AG08395 (cell line): ENCODE measurements around the gene COMMD1.
"Not testable (repeated sequence)": the region's sequence is repeated elsewhere in the genome, so short reads cannot be mapped to it uniquely, and the experiment has no call there.

Experiments
- DNase-seq: peaks from one replicate; pipeline ENCODE4 v3.0.0; 2012; ENCODE audit warnings: mixed read lengths, low spot score

The COMMD1 gene

DNA sequence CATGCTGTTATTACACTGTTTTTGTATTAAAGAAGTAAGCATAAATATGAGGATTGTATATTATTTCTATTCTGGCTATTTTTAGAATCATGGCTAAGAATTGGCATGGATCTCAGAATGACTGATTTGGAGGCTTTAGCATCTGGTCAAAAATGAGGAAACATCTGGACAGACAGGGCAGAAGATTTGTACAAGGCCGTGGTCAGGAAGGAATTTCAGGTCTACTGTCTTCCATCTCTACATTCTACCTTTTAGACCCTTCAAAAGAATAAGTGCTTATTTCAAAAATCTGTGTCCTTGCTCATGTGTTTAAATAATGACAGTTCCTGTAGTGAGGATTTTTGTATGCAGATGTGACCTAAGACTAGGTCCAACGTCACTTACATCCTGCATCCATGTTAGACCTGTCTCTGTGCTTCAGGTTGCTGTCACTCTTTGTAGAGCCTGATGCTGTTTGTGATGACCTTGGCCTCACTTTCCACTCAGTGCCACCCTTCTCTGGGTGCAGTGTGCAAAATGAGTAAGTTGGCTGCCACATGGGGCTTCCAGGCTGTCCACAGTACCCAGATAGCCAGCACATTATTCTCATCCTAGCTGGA is 235.8 kb downstream of the COMMD1 start:
- DNase-seq, result no peak

DNA sequence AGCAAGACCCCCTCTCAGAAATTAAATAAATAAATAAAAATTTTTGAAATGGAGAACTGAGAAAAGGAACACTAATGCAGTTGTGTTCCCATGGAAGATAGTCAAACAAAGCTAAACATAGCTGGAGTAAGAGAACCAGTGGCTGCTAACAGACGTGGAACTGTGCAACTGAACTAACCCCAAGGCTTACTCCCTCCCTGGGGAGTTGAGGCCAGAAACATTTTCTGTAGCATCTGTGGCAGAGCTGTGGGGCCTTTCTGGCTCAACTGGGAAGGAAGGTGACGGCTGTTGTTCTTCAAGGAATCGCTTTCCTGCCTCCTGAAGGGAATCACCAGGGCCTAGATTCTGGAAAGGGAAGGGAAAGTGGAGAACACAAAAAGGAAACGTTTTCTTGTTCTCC is 236.6 kb downstream of the COMMD1 start:
- no peak for DNase-seq

DNA sequence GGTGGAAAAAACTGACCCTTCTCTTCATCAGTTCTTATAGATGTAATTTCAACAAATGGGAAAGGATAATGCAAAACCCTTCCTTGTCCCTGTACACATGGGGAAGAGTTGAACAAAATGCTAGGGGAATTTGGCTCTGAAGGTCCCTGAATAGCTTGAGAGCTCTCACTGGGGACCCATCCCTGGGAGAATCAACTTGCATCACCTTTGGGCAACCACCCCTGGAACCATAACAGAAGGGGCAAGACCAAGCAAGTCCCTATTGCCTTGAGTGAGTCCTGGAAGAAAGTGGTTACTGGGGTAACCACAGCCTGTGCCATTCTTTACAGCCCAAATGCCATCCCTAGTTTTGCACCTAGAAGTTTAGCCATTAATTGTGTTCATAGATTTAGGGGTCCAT is 238.2 kb downstream of the COMMD1 start:
- no peak for DNase-seq

DNA sequence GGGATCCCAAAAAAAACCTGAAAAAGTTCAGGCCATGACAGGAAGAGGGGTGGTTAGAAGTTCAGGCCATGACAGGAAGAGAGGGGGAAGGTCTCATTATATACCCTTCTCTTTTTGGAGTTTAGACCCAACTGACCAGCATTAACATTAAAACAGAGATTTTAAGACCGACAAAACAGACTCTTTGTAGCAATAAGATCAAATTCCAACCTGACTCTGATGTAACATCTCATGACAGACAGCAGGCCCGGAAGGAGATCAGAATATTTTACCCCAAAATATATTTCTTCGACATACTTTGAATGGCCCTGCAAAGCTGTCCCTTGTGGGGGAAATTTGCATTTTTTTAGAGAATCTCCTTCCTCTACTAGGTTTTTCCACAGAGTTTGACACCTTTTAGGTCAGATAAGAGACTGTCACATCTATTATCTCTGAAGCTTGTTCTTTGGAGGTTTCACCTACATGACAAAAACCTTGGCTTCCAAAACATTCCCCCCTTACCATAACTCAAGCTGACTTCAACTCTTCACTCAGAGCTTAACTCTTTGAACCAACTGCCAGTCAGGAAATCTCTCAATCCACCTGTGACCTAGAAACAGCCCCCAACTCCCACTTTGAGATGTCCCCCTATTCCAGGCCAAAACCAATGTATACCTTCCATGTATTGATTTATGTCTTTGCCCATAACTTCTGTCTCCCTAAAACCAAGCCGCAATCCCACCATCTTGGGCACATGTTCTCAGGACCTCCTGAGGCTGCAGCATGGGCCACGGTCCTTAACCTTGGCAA is 239.4 kb downstream of the COMMD1 start:
- DNase-seq, result no peak

GRCh38 chr2:62145478-62146100 is 240.1 kb downstream of the COMMD1 start:
- no peak for DNase-seq

DNA sequence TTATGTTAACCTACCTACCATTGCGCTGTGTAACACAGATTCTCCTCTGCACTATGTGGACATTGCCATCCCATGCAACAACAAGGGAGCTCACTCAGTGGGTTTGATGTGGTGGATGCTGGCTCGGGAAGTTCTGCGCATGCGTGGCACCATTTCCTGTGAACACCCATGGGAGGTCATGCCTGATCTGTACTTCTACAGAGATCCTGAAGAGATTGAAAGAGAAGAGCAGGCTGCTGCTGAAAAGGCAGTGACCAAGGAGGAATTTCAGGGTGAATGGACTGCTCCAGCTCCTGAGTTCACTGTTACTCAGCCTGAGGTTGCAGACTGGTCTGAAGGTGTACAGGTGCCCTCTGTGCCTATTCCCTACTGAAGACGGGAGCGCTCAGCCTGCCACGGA is 241.3 kb downstream of the COMMD1 start:
- DNase-seq, result not testable (repeated sequence)

GRCh38 chr2:62147610-62148301 is 242.3 kb downstream of the COMMD1 start:
- DNase-seq, result peak; percentile 29

- peak; percentile 86 for DNase-seq
Observed at GRCh38 chr2:62149708-62150107, 244.2 kb downstream of the COMMD1 start.

DNA sequence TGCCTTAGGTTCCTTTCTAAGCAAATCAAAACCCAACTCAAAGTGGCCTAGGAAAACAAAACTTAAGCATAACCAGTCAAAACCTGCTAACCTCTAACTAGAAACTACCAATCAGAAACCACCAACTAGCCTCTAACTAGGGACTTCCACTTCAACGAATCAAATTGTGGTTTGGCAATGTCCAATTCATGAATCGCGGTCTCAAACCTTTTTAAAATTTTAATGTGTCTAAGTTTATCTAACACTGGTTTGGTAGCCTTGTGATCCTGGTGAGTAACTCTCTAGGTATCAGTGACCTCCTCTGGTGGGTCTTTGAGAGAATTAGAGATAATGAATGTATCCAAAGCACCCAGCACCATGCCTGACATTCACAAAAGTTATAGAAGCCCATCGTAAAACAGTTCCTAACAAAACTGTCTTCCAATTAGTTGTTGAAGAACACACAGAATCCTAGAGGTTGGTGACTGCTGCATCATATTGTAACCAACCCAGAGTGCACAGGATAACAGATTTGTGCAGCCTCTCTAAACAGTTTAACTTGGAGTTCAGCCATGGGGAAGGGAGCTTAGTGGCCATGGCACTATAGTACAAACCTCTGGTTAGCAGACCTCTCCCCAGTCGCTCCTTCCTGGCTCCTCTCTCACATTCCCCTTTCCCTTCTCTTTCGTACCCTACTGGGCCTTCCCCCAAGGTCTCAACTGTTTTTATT is 245.3 kb downstream of the COMMD1 start:
- DNase-seq, result no peak

DNA sequence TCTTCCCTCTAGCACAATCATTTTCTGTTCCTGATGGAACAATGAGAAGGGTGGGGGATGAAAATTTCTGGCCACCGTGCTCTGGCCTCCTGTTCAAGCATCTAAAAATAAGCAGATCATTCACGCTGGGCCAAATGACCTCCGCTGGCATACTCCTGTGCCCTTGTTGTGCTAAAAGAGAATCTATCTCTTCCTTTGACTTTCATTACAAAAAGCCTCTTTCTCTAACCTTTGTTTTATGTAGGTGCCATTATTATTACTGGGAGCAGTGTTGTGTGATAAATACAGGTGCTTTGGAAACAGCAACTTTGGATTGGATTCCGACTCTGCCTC is 245.8 kb downstream of the COMMD1 start:
- DNase-seq, result no peak

DNA sequence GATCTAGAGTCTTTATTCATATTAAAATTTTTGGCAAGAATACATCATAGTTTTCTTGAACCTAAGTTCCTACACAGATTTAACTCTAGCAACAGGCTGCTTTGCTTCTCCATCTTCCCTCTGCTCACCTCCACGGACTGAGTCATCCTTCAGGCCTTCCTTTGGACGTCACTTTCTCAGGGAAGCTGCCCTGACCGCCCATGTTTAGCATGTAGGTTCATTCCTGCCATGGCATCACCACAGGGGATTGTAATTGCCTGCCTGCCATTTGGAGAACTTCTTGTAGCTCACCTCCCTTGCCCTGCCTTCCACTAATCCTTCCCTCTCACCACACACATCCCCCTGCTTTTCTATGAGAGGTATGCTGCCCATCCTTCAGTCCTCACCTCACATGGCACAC is 246.5 kb downstream of the COMMD1 start:
- no peak for DNase-seq

DNA sequence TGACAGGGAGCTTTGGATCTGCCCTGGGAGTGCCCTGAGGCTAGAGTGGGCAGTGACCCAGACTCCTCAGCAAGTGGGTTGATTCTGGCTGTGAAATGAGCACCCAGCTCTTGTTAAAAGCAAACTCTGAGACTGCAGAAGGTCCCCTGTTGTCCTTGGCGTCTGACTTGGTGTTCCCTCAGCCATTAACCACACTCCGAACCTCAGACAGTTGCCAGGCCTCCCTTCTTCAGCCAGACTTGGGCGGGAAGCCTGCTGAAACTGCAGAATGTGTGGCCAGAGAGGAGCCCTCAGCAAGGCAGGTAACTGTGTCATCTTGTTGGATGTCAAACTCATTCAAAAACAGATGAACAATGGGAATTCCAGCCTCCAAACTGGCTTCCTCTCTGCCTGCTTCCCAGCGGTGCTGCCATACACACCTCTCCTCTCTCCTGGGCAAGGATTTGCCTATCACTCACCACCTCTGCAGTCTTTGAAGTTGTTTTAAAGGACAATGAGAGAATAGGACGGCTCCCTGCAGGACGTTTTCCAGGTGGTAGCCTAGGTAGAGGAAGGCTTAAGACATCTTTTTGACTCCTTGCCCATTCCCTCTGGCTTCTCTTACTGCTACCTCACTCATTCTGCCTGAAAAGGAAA is 251.5 kb downstream of the COMMD1 start:
- no peak for DNase-seq

DNA sequence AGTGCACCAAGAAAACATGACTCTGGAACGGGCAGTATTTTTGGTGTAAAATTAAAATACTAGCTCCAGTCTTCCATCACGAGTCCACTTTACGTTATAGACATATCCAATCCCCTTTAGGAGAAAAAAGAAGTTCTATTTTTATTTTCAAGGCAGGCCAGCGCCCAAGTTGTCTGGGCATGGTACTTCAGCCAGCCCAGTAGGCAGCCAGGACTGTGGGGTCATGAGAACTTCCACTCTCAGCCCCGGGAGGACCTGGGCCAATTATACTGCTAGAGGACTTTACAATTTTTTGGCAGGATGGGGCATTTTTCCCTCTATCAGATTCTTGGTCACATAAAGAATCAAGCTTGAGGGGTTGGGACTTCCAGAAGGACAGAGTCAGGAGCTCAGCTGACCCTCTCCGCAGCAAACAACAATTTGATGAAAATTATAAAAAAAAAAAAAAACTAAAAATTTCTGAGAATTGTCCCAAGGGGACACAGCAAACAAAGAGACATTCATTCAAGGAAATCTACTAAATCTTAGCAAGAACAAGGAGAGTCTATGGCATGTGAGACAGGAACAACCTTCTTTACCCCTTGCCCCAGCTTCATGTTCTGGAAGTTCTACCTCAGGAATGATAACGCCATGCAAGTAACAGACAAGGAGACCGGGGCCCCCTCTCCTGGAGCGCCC is 253.1 kb downstream of the COMMD1 start:
- no peak for DNase-seq

- not testable (repeated sequence) for DNase-seq
Observed at GRCh38 chr2:62160691-62161090, 255.2 kb downstream of the COMMD1 start.

- DNase-seq, result no peak
Observed at GRCh38 chr2:62163106-62163831, 257.8 kb downstream of the COMMD1 start.

GRCh38 chr2:62163834-62164233 is 258.4 kb downstream of the COMMD1 start:
- DNase-seq, result no peak

GRCh38 chr2:62175728-62176127 is 270.3 kb downstream of the COMMD1 start:
- DNase-seq, result no peak

DNA sequence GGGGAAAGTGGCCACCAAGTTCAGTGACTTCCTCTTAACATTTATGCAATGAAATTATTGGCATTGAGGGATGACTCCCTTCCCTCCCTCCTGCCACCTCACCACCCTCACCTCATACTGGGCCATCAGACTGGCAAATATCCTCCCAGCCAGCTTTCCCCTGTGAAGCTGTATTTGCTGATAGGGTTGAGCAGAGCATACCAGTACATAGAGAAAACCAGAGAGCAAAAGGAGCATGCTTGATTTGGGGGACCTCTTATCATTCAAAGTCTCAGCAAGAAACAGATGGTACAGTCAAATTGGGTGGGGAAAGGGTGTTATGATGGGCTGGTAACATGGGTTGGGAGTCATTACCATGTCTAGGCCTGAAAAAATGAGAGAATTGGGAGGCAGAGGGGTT is 271.3 kb downstream of the COMMD1 start:
- DNase-seq, result no peak

GRCh38 chr2:62177392-62178049 is 272.0 kb downstream of the COMMD1 start:
- no peak for DNase-seq

DNA sequence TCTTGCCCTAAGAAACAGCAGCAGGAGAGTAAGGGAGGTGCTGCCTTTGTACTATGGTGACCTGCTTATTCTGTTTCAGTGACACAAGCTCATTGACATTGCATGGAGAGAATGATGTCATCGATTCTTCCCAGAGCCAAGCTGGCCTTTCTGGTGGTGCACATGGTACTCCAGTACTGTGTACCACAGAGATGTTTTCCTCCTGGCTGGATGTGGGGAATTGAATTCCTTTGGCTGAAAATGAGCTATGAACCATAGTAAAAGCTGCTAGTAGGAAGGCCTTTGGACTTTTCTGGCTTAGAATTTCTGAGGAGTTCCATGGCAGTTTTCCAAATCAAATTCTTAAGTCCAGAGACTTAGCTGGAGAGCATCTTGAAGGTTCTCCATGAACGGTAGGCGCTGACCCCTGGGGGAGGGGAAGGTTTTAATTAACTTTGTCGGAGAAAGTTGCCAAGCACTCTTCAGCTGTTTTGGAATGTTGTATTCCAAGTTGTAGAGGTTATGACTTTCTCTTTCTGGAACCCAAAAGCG is 273.3 kb downstream of the COMMD1 start:
- DNase-seq, result peak; percentile 35
